MM.1S (cell line): ENCODE measurements around the gene DCAF11.

Source experiments
- CTCF ChIP-seq: fragments of 300-600 bp; sonication (generic); IDR thresholded peaks from 2 replicates; pipeline ENCODE4 v1.5.1; 2016; ENCODE audit warnings: antibody characterized with exemption, low read length, mixed read lengths
- EZH2 ChIP-seq: fragments of 300-600 bp; sonication (generic); optimal IDR thresholded peaks from 2 replicates; pipeline ENCODE3; 2017; ENCODE audit warnings: low read depth, mild to moderate bottlenecking, antibody characterized with exemption, low read length, mixed read lengths
- EZH2phosphoT487 ChIP-seq: fragments of 300-600 bp; sonication (generic); IDR thresholded peaks from 2 replicates; pipeline ENCODE4 v1.6.1; 2018; ENCODE audit warnings: antibody characterized with exemption, low read length

- TF ChIP-seq CTCF: no peak
- TF ChIP-seq EZH2: no peak
- no peak for TF ChIP-seq EZH2phosphoT487
Observed at GRCh38 chr14:24149302-24149969, 34.9 kb downstream of the DCAF11 start.
